ENCODE data around the gene TULP4. TPM values are rescaled to one million over a fixed set of nuclear protein-coding genes. Genes with fewer than 3 reads are reported as not detected.

The TULP4 gene
- total RNA-seq, 1 experiment from 2014 or later = 105 TPM

- no peak for TF ChIP-seq CTCF (IDR thresholded peaks at IDR 0.05; ENCODE audit: unreplicated experiment)
- BruUV-seq (replicated peaks) = no TSS peak
- no peak for DNase-seq
- CTCF ChIA-PET = no interaction called here
- Mint-ChIP-seq H3K4me3 (ENCODE audit: low read depth, unreplicated experiment) (no peak overlapping the region), H3K27ac (ENCODE audit: unreplicated experiment) (no peak overlapping the region), H3K27me3 (ENCODE audit: unreplicated experiment) (no peaks in the 10 kb centered on the region), H3K4me1 (ENCODE audit: low read depth, unreplicated experiment) (peaks cover 55% of the 10 kb centered on the region), H3K9me3 (ENCODE audit: low read depth, unreplicated experiment) (peaks cover 2% of the 10 kb centered on the region), H3K36me3 (ENCODE audit: insufficient read depth, unreplicated experiment) (no peaks in the 10 kb centered on the region)
- intact Hi-C loops (cut with micrococcal nuclease; ENCODE audit: unreplicated experiment) = no loop called here
These were observed 20.0 kb downstream of the TULP4 start for GRCh38 chr6:158332237-158332636.

DNA sequence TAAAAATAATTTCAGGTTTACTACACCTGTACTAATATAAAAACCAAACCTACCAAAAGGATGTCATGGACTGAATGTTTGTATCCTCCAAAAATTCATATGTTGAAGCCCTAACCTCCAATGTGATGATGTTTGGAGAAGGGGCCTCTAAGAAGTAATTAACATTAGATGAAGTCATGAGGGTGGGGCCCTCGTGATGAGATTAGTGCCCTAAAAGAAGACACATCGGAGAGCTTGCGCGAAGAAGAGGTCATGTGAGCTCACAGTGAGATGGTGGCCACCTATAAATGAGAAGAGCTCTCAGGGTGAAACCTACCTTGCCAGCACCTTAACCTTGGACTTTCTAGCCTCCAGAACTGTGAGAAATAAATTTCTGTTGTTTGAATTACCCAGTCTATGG lies 20.8 kb downstream of the TULP4 start:
- Mint-ChIP-seq H3K27me3 (ENCODE audit: unreplicated experiment) (no peaks in the 10 kb centered on the region), H3K27ac (ENCODE audit: unreplicated experiment) (no peak overlapping the region), H3K4me1 (ENCODE audit: low read depth, unreplicated experiment) (peaks cover 53% of the 10 kb centered on the region), H3K36me3 (ENCODE audit: insufficient read depth, unreplicated experiment) (no peaks in the 10 kb centered on the region), H3K9me3 (ENCODE audit: low read depth, unreplicated experiment) (peaks cover 2% of the 10 kb centered on the region), H3K4me3 (ENCODE audit: low read depth, unreplicated experiment) (no peak overlapping the region)
- CTCF ChIA-PET = no interaction called here
- no peak for TF ChIP-seq CTCF (IDR thresholded peaks at IDR 0.05; ENCODE audit: unreplicated experiment)
- intact Hi-C loops (cut with micrococcal nuclease; ENCODE audit: unreplicated experiment) = no loop called here
- DNase-seq = no peak
- BruUV-seq (replicated peaks) = no TSS peak

- no peaks in the 10 kb centered on the region for H3K27me3 Mint-ChIP-seq (ENCODE audit: unreplicated experiment)
These were observed 22.3 kb downstream of the TULP4 start for GRCh38 chr6:158334534-158334933.

DNA sequence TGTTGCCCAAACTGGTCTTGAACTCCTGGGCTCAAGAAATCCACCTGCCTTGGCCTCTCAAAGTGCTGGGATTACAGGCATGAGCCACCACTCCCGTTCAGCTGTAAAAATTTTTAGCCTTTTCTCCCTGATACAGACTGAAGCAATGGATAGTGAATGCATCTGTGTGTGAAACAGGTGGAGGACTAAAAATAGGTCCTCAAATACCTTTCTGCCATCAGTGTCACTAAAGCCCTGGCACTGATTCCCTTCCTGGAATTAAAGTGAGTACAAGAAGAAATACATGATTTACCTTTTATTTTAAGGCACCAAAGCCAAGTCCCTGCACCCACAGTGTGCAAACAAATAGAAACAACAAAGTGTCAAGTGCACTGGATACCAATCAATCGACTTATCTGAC lies 25.1 kb downstream of the TULP4 start:
- CTCF ChIA-PET = interaction anchor here (0.7 to 1.3 kb wide), 2 partner anchors 10 to 81 kb away, joined by 3 to 6 read pairs; no protein-coding TSS in a partner anchor
- peak overlapping the region; percentile 35 for H3K27ac Mint-ChIP-seq (ENCODE audit: unreplicated experiment)

More at GRCh38 chr6:158334534-158334933, 22.3 kb downstream of the TULP4 start:
- no peak for TF ChIP-seq CTCF (IDR thresholded peaks at IDR 0.05; ENCODE audit: unreplicated experiment)
- no peak for DNase-seq
- peaks cover 2% of the 10 kb centered on the region for H3K9me3 Mint-ChIP-seq (ENCODE audit: low read depth, unreplicated experiment)
- intact Hi-C loops (cut with micrococcal nuclease; ENCODE audit: unreplicated experiment) = no loop called here
- peaks cover 53% of the 10 kb centered on the region for H3K4me1 Mint-ChIP-seq (ENCODE audit: low read depth, unreplicated experiment)
- H3K4me3 Mint-ChIP-seq (ENCODE audit: low read depth, unreplicated experiment) = no peak overlapping the region
- BruUV-seq (replicated peaks) = no TSS peak
- H3K36me3 Mint-ChIP-seq (ENCODE audit: insufficient read depth, unreplicated experiment) = peaks cover 12% of the 10 kb centered on the region
- CTCF ChIA-PET = no interaction called here
- H3K27ac Mint-ChIP-seq (ENCODE audit: unreplicated experiment) = no peak overlapping the region

More for the DNA sequence above, 25.1 kb downstream of the TULP4 start:
- no peak for DNase-seq
- H3K4me3 Mint-ChIP-seq (ENCODE audit: low read depth, unreplicated experiment) = no peak overlapping the region
- no TSS peak for BruUV-seq (replicated peaks)
- peaks cover 12% of the 10 kb centered on the region for H3K36me3 Mint-ChIP-seq (ENCODE audit: insufficient read depth, unreplicated experiment)
- peaks cover 65% of the 10 kb centered on the region for H3K4me1 Mint-ChIP-seq (ENCODE audit: low read depth, unreplicated experiment)
- no peaks in the 10 kb centered on the region for H3K9me3 Mint-ChIP-seq (ENCODE audit: low read depth, unreplicated experiment)
- intact Hi-C loops (cut with micrococcal nuclease; ENCODE audit: unreplicated experiment) = loop anchor here (5.0 kb wide), 2 partner anchors 70 to 105 kb away; no protein-coding TSS in a partner anchor
- TF ChIP-seq CTCF (IDR thresholded peaks at IDR 0.05; ENCODE audit: unreplicated experiment) = no peak
- no peaks in the 10 kb centered on the region for H3K27me3 Mint-ChIP-seq (ENCODE audit: unreplicated experiment)
